ENCODE results near the gene ALG14. TPM values are rescaled to one million over a fixed set of nuclear protein-coding genes. Genes with fewer than 3 reads are reported as not detected.

Gene ALG14
- total RNA-seq, 1 donor from 2014 or later, result 4.6 TPM

GRCh38 chr1:95034506-95034905 is 38.2 kb downstream of the ALG14 start:
- TF ChIP-seq, protein P1, sequence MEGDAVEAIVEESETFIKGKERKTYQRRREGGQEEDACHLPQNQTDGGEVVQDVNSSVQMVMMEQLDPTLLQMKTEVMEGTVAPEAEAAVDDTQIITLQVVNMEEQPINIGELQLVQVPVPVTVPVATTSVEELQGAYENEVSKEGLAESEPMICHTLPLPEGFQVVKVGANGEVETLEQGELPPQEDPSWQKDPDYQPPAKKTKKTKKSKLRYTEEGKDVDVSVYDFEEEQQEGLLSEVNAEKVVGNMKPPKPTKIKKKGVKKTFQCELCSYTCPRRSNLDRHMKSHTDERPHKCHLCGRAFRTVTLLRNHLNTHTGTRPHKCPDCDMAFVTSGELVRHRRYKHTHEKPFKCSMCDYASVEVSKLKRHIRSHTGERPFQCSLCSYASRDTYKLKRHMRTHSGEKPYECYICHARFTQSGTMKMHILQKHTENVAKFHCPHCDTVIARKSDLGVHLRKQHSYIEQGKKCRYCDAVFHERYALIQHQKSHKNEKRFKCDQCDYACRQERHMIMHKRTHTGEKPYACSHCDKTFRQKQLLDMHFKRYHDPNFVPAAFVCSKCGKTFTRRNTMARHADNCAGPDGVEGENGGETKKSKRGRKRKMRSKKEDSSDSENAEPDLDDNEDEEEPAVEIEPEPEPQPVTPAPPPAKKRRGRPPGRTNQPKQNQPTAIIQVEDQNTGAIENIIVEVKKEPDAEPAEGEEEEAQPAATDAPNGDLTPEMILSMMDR (IDR thresholded peaks at IDR 0.05), result no peak
- no peak for ATAC-seq
- DNase-seq, result no peak
- H3K9me3 ChIP-seq, result no peaks in the 10 kb centered on the region
- no peak overlapping the region for H3K27ac ChIP-seq
- H3K27me3 ChIP-seq (ENCODE audit: low read depth), result no peaks in the 10 kb centered on the region
- no peaks in the 10 kb centered on the region for H3K4me1 ChIP-seq
- intact Hi-C loops (cut with DNase I), result no loop called here
- H3K36me3 ChIP-seq, result no peaks in the 10 kb centered on the region
- no peak overlapping the region for H3K4me3 ChIP-seq

DNA sequence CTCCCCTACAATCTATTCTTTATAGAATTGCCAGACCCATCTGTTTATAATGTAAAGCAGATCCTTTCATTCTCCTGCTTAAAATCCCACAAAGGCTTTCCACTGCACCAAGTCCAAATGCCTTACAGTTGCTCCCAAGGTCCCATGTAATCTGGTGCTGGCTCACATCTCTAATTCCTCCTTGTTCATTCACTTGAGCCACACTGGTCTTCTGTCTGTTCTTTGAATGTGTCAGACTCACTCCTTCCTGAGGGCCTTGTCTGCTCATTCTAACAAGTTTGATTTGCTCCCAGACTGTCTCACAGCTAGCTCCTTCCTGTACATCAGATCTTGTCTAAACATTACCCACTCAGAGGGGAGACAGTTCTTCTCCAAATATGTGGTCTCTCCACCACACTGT is 38.9 kb downstream of the ALG14 start:
- Histone ChIP-seq H3K4me1 (no peaks in the 10 kb centered on the region), H3K36me3 (no peaks in the 10 kb centered on the region), H3K27ac (no peak overlapping the region), H3K4me3 (no peak overlapping the region), H3K9me3 (no peaks in the 10 kb centered on the region), H3K27me3 (ENCODE audit: low read depth) (no peaks in the 10 kb centered on the region)
- DNase-seq (no peak), ATAC-seq (no peak)
- intact Hi-C loops (cut with DNase I), result no loop called here
- TF ChIP-seq, protein P1 (IDR thresholded peaks at IDR 0.05), result no peak

DNA sequence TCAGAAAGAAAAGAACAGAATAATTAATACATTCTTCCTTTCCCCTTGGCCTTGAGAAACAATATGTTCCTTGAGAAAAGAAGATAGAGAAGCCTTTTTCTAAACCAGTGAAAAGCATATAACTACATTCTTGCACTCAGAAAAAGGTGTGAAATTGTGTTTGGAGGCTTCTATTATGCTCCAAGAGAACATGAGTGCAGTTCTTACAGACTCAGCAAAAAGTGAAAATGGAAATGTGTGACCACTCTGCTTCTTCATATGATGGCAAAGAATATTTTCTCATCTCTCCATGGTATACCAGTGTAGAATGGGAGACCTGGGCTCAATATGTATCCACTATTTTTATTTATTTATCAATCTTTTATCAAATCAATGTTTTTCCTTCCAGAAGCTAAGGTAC is 43.2 kb downstream of the ALG14 start:
- Histone ChIP-seq H3K9me3 (no peaks in the 10 kb centered on the region), H3K4me3 (no peak overlapping the region), H3K36me3 (no peaks in the 10 kb centered on the region), H3K27ac (no peak overlapping the region), H3K27me3 (ENCODE audit: low read depth) (no peaks in the 10 kb centered on the region), H3K4me1 (no peaks in the 10 kb centered on the region)
- TF ChIP-seq, protein P1 (IDR thresholded peaks at IDR 0.05), result no peak
- DNase-seq (no peak), ATAC-seq (no peak)
- intact Hi-C loops (cut with DNase I), result no loop called here

GRCh38 chr1:95028954-95029353 is 43.8 kb downstream of the ALG14 start:
- intact Hi-C loops (cut with DNase I), result no loop called here
- no peaks in the 10 kb centered on the region for H3K4me1 ChIP-seq
- no peaks in the 10 kb centered on the region for H3K9me3 ChIP-seq
- no peak for ATAC-seq
- TF ChIP-seq, protein P1 (IDR thresholded peaks at IDR 0.05), result no peak
- no peaks in the 10 kb centered on the region for H3K36me3 ChIP-seq
- H3K4me3 ChIP-seq, result no peak overlapping the region
- no peak for DNase-seq
- H3K27me3 ChIP-seq (ENCODE audit: low read depth), result no peaks in the 10 kb centered on the region
- H3K27ac ChIP-seq, result no peak overlapping the region

DNA sequence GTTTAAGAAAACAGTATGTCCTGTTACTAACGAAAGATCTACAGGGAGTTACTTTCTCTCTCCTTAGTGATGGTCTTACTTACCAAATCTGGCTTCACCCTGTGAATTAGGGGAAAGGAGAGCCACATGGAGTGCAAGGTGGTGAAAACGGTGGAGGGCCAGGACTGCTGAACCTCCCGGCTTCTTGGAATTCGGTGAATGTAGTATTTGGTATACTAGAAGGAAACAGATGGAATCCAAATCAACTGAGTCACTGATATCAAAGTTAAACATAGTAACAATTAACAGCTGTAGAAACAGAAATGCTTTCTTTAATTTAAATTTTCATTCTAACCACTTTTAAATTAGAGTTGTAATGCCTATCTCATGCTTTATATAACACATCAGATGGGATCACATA is 45.7 kb downstream of the ALG14 start:
- intact Hi-C loops (cut with DNase I), result no loop called here
- DNase-seq (no peak), ATAC-seq (no peak)
- H3K27me3 ChIP-seq (ENCODE audit: low read depth), result no peaks in the 10 kb centered on the region
- TF ChIP-seq, protein P1 (IDR thresholded peaks at IDR 0.05), result no peak
- no peak overlapping the region for H3K4me3 ChIP-seq
- no peaks in the 10 kb centered on the region for H3K36me3 ChIP-seq
- peaks cover 15% of the 10 kb centered on the region for H3K4me1 ChIP-seq
- H3K27ac ChIP-seq, result no peak overlapping the region
- H3K9me3 ChIP-seq, result no peaks in the 10 kb centered on the region
